ENCODE data around the gene GLCCI1. TPM values are rescaled to one million over a fixed set of nuclear protein-coding genes. Genes with fewer than 3 reads are reported as not detected.
A peak's percentile ranks its signal among the peaks of the same experiment; 100 is the strongest.
"Not testable (repeated sequence)": the region's sequence is repeated elsewhere in the genome, so short reads cannot be mapped to it uniquely, and the experiment has no call there.

The GLCCI1 gene
- total RNA-seq, 1 experiment from 2014 or later: 3.2 TPM

- no peak for DNase-seq (ENCODE audit: low read depth, low spot score)
- in situ Hi-C loops (cut with HindIII; ENCODE audit: low pct_unique_long_range_greater_than_20kb, low sequenced_read_pairs): no loop called here
These were observed 48.8 kb downstream of the GLCCI1 start for GRCh38 chr7:8017423-8017822.

GRCh38 chr7:8018961-8019360, 50.4 kb downstream of the GLCCI1 start:
- in situ Hi-C loops (cut with HindIII; ENCODE audit: low pct_unique_long_range_greater_than_20kb, low sequenced_read_pairs): no loop called here
- no peak for DNase-seq (ENCODE audit: low read depth, low spot score)

- no peak for DNase-seq (ENCODE audit: low read depth, low spot score)
- in situ Hi-C loops (cut with HindIII; ENCODE audit: low pct_unique_long_range_greater_than_20kb, low sequenced_read_pairs): no loop called here
These were observed 54.0 kb downstream of the GLCCI1 start for GRCh38 chr7:8022628-8023027.

GRCh38 chr7:8035192-8035591, 66.6 kb downstream of the GLCCI1 start:
- no peak for DNase-seq (ENCODE audit: low read depth, low spot score)

GRCh38 chr7:8035647-8036518, 67.3 kb downstream of the GLCCI1 start:
- peak; percentile 80 for DNase-seq (ENCODE audit: low read depth, low spot score)

More at GRCh38 chr7:8035192-8035591, 66.6 kb downstream of the GLCCI1 start:
- in situ Hi-C loops (cut with HindIII; ENCODE audit: low pct_unique_long_range_greater_than_20kb, low sequenced_read_pairs): no loop called here

GRCh38 chr7:8037151-8037550, 68.6 kb downstream of the GLCCI1 start:
- in situ Hi-C loops (cut with HindIII; ENCODE audit: low pct_unique_long_range_greater_than_20kb, low sequenced_read_pairs): no loop called here

More at GRCh38 chr7:8035647-8036518, 67.3 kb downstream of the GLCCI1 start:
- in situ Hi-C loops (cut with HindIII; ENCODE audit: low pct_unique_long_range_greater_than_20kb, low sequenced_read_pairs): no loop called here

GRCh38 chr7:8040768-8041369, 72.3 kb downstream of the GLCCI1 start:
- in situ Hi-C loops (cut with HindIII; ENCODE audit: low pct_unique_long_range_greater_than_20kb, low sequenced_read_pairs): no loop called here
- no peak for DNase-seq (ENCODE audit: low read depth, low spot score)

More at GRCh38 chr7:8037151-8037550, 68.6 kb downstream of the GLCCI1 start:
- no peak for DNase-seq (ENCODE audit: low read depth, low spot score)

- no peak for DNase-seq (ENCODE audit: low read depth, low spot score)
- in situ Hi-C loops (cut with HindIII; ENCODE audit: low pct_unique_long_range_greater_than_20kb, low sequenced_read_pairs): no loop called here
These were observed 74.4 kb downstream of the GLCCI1 start for GRCh38 chr7:8042796-8043535.

GRCh38 chr7:8044761-8045430, 76.3 kb downstream of the GLCCI1 start:
- no peak for DNase-seq (ENCODE audit: low read depth, low spot score)
- in situ Hi-C loops (cut with HindIII; ENCODE audit: low pct_unique_long_range_greater_than_20kb, low sequenced_read_pairs): no loop called here

- DNase-seq (ENCODE audit: low read depth, low spot score); in situ Hi-C loops (cut with HindIII; ENCODE audit: low pct_unique_long_range_greater_than_20kb, low sequenced_read_pairs): not testable (repeated sequence)
These were observed 79.5 kb downstream of the GLCCI1 start for GRCh38 chr7:8048067-8048466.

GRCh38 chr7:8051373-8051772, 82.8 kb downstream of the GLCCI1 start:
- in situ Hi-C loops (cut with HindIII; ENCODE audit: low pct_unique_long_range_greater_than_20kb, low sequenced_read_pairs): no loop called here
- DNase-seq (ENCODE audit: low read depth, low spot score): no peak

- DNase-seq (ENCODE audit: low read depth, low spot score): no peak
- in situ Hi-C loops (cut with HindIII; ENCODE audit: low pct_unique_long_range_greater_than_20kb, low sequenced_read_pairs): no loop called here
These were observed 83.4 kb downstream of the GLCCI1 start for GRCh38 chr7:8051998-8052397.

GRCh38 chr7:8052824-8053223, 84.2 kb downstream of the GLCCI1 start:
- in situ Hi-C loops (cut with HindIII; ENCODE audit: low pct_unique_long_range_greater_than_20kb, low sequenced_read_pairs): no loop called here
- DNase-seq (ENCODE audit: low read depth, low spot score): no peak

- no peak for DNase-seq (ENCODE audit: low read depth, low spot score)
- in situ Hi-C loops (cut with HindIII; ENCODE audit: low pct_unique_long_range_greater_than_20kb, low sequenced_read_pairs): no loop called here
These were observed 87.8 kb downstream of the GLCCI1 start for GRCh38 chr7:8056439-8056838.

GRCh38 chr7:8057566-8057965, 89.0 kb downstream of the GLCCI1 start:
- in situ Hi-C loops (cut with HindIII; ENCODE audit: low pct_unique_long_range_greater_than_20kb, low sequenced_read_pairs): no loop called here
- DNase-seq (ENCODE audit: low read depth, low spot score): peak; percentile 58

- DNase-seq (ENCODE audit: low read depth, low spot score): no peak
- in situ Hi-C loops (cut with HindIII; ENCODE audit: low pct_unique_long_range_greater_than_20kb, low sequenced_read_pairs): no loop called here
These were observed 89.7 kb downstream of the GLCCI1 start for GRCh38 chr7:8058322-8058721.

- in situ Hi-C loops (cut with HindIII; ENCODE audit: low pct_unique_long_range_greater_than_20kb, low sequenced_read_pairs): no loop called here
These were observed 90.3 kb downstream of the GLCCI1 start for GRCh38 chr7:8058852-8059251.

GRCh38 chr7:8060241-8060640, 91.6 kb downstream of the GLCCI1 start:
- DNase-seq (ENCODE audit: low read depth, low spot score): no peak
- in situ Hi-C loops (cut with HindIII; ENCODE audit: low pct_unique_long_range_greater_than_20kb, low sequenced_read_pairs): no loop called here

More at GRCh38 chr7:8058852-8059251, 90.3 kb downstream of the GLCCI1 start:
- no peak for DNase-seq (ENCODE audit: low read depth, low spot score)

Data from SK-MEL-5 (cell line).